ENCODE results near the gene ALDH8A1.

GRCh38 chr6:134918418-134918961 is 31.4 kb downstream of the ALDH8A1 start:
- no peak for TF ChIP-seq CTCF (IDR thresholded peaks at IDR 0.05; ENCODE audit: low read depth, low read length, poor library complexity, severe bottlenecking)
- TF ChIP-seq EZH2phosphoT487 (IDR thresholded peaks at IDR 0.05; ENCODE audit: borderline replicate concordance, low read length) = no peak

All from DOHH2 (cell line).